Amniotic epithelial cell (primary cell): Measurements from ENCODE around the gene TMEM69.
"Not testable (repeated sequence)": the region's sequence is repeated elsewhere in the genome, so short reads cannot be mapped to it uniquely, and the experiment has no call there.

Source experiments
- DNase-seq: peaks from one replicate; pipeline ENCODE4 v3.0.0-alpha.2; 2010; ENCODE audit warnings: low read depth

Gene TMEM69

GRCh38 chr1:45677751-45678245, 10.2 kb upstream of the TMEM69 start:
- DNase-seq, result peak; percentile 66

- DNase-seq, result no peak
Observed at GRCh38 chr1:45678489-45678888, 9.5 kb upstream of the TMEM69 start.

- DNase-seq, result peak; percentile 37
Observed at GRCh38 chr1:45679123-45679522, 8.9 kb upstream of the TMEM69 start.

GRCh38 chr1:45682942-45683341, 5.0 kb upstream of the TMEM69 start:
- DNase-seq, result no peak

GRCh38 chr1:45684402-45684801, 3.6 kb upstream of the TMEM69 start:
- DNase-seq, result no peak

GRCh38 chr1:45685308-45686014, 2.5 kb upstream of the TMEM69 start:
- DNase-seq, result no peak

- no peak for DNase-seq
Observed at GRCh38 chr1:45686015-45686287, 2.0 kb upstream of the TMEM69 start.

- DNase-seq, result peak; percentile 94
Observed at GRCh38 chr1:45686288-45687013, 1.5 kb upstream of the TMEM69 start, which contains the start of gene GPBP1L1. TSS of gene GPBP1L1 (minus strand) at chr1:45686533. CDS start at chr1:45659087, 27,446 bp downstream.

- peak; percentile 99 for DNase-seq
Observed at GRCh38 chr1:45687014-45687753, 797 bp upstream of the TMEM69 start.

- not testable (repeated sequence) for DNase-seq
Observed at GRCh38 chr1:45693811-45694210, 5.8 kb downstream of the TMEM69 start.

- no peak for DNase-seq
Observed at GRCh38 chr1:45694823-45695222, 6.8 kb downstream of the TMEM69 start.

GRCh38 chr1:45704637-45705036, 16.7 kb downstream of the TMEM69 start:
- no peak for DNase-seq

- no peak for DNase-seq
Observed at GRCh38 chr1:45713711-45714110, 25.7 kb downstream of the TMEM69 start.

GRCh38 chr1:45716700-45717099, 28.7 kb downstream of the TMEM69 start:
- no peak for DNase-seq

- DNase-seq, result peak; percentile 45
Observed at GRCh38 chr1:45717386-45717785, 29.4 kb downstream of the TMEM69 start.

- no peak for DNase-seq
Observed at GRCh38 chr1:45718289-45718688, 30.3 kb downstream of the TMEM69 start.

- peak; percentile 49 for DNase-seq
Observed at GRCh38 chr1:45721207-45721606, 33.2 kb downstream of the TMEM69 start.

- peak; percentile 68 for DNase-seq
Observed at GRCh38 chr1:45722809-45723208, 34.8 kb downstream of the TMEM69 start.

GRCh38 chr1:45723248-45723930, 35.4 kb downstream of the TMEM69 start:
- peak; percentile 7 for DNase-seq

GRCh38 chr1:45726007-45726406, 38.0 kb downstream of the TMEM69 start:
- DNase-seq, result not testable (repeated sequence)

GRCh38 chr1:45730075-45730779, 42.2 kb downstream of the TMEM69 start:
- DNase-seq, result peak; percentile 58
